PC-9 (cell line): ENCODE measurements around the gene LRSAM1.

Experiments
- EZH2 ChIP-seq: fragments of 200-600 bp; sonication (generic); IDR thresholded peaks from 2 replicates; pipeline ENCODE4 v1.8.0; 2017; ENCODE audit warnings: antibody characterized with exemption, low read depth
- TF ChIP-seq, protein P1 (sequence below): fragments of 200-600 bp; sonication (generic); conservative IDR thresholded peaks from 2 replicates; pipeline ENCODE4 v1.6.1; 2017; ENCODE audit warnings: mixed run types, antibody characterized with exemption, mild to moderate bottlenecking, moderate library complexity

- TF ChIP-seq, protein P1, sequence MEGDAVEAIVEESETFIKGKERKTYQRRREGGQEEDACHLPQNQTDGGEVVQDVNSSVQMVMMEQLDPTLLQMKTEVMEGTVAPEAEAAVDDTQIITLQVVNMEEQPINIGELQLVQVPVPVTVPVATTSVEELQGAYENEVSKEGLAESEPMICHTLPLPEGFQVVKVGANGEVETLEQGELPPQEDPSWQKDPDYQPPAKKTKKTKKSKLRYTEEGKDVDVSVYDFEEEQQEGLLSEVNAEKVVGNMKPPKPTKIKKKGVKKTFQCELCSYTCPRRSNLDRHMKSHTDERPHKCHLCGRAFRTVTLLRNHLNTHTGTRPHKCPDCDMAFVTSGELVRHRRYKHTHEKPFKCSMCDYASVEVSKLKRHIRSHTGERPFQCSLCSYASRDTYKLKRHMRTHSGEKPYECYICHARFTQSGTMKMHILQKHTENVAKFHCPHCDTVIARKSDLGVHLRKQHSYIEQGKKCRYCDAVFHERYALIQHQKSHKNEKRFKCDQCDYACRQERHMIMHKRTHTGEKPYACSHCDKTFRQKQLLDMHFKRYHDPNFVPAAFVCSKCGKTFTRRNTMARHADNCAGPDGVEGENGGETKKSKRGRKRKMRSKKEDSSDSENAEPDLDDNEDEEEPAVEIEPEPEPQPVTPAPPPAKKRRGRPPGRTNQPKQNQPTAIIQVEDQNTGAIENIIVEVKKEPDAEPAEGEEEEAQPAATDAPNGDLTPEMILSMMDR, result no peak
- no peak for TF ChIP-seq EZH2
These were observed 32.0 kb upstream of the LRSAM1 start for GRCh38 chr9:127419348-127419747.
